Spinal cord (tissue), 10 donors: ENCODE results near the gene EHMT1. TPM values are rescaled to one million over a fixed set of nuclear protein-coding genes. Genes with fewer than 3 reads are reported as not detected.
"Not testable (repeated sequence)": the region's sequence is repeated elsewhere in the genome, so short reads cannot be mapped to it uniquely, and the experiment has no call there.

Experiments used
- DNase-seq, 6 donors: peaks; one replicate each; pipeline versions ENCODE4 v3.0.0 to v3.0.0-alpha.2; 2013 to 2015; ENCODE audit warnings: low spot score in 6 of 6, low read depth in 4 of 6
- H3K27ac ChIP-seq: one replicate; pipeline ENCODE4 v1.5.1; 2013; ENCODE audit warnings: low read depth, low read length, control low read depth
- H3K27me3 ChIP-seq: one replicate; pipeline ENCODE4 v1.6.1; 2013; ENCODE audit warnings: low read length; ENCODE audit not compliant: control insufficient read depth, insufficient read depth
- H3K36me3 ChIP-seq: one replicate; pipeline ENCODE4 v1.6.1; 2013; ENCODE audit warnings: low read length; ENCODE audit not compliant: control insufficient read depth, insufficient read depth
- H3K4me1 ChIP-seq: one replicate; pipeline ENCODE4 v1.6.1; 2013; ENCODE audit warnings: low read length; ENCODE audit not compliant: control insufficient read depth, insufficient read depth
- H3K4me3 ChIP-seq: one replicate; pipeline ENCODE4 v1.5.1; 2013; ENCODE audit warnings: low read depth, low read length, control low read depth
- H3K9me3 ChIP-seq: one replicate; pipeline ENCODE4 v1.6.1; 2013; ENCODE audit warnings: low read length; ENCODE audit not compliant: control insufficient read depth, insufficient read depth
- WGBS: methylation state at CpG from one replicate; pipeline ENCODE4 v1.1.5; 2013; ENCODE audit warnings: missing lambda C conversion rate; ENCODE audit not compliant: insufficient coverage; 5-methylcytosine and 5-hydroxymethylcytosine counted together
- polyA plus RNA-seq, 2 donors: library from polyadenylated mRNA; unstranded; fragments of 120-200 nt; gene quantifications; one replicate each; pipeline ENCODE4 v1.2.1, GENCODE V29; 2013; ENCODE audit not compliant: insufficient read length in 2 of 2
- total RNA-seq, 2 donors: library from RNA; depleted of rRNA in 1 of 2; stranded (reverse); fragments of 120-200 nt in 1 of 2; fragments of >200 nt in 1 of 2; gene quantifications; one replicate each; pipeline versions ENCODE4 v1.2.3 to v1.2.4, GENCODE V29; 2013 to 2014
- donor health status: healthy.

Gene EHMT1
- total and polyA plus RNA-seq, 4 donors, result 35.8 to 86.2 (median 57.1) TPM

GRCh38 chr9:137589441-137590122, 29.2 kb upstream of the EHMT1 start:
- DNase-seq, result no peak
- 8% methylated on average over 58 of the region's 58 CpGs for WGBS
- H3K27ac ChIP-seq, result no peak overlapping the region

GRCh38 chr9:137590123-137590468, 28.7 kb upstream of the EHMT1 start:
- peaks cover 43% of the 10 kb centered on the region for H3K36me3 ChIP-seq
- no peak for DNase-seq
- H3K27me3 ChIP-seq, result no peaks in the 10 kb centered on the region
- peak overlapping the region; percentile 36 for H3K4me3 ChIP-seq
- peaks cover 20% of the 10 kb centered on the region for H3K4me1 ChIP-seq
- H3K27ac ChIP-seq, result no peak overlapping the region
- no peaks in the 10 kb centered on the region for H3K9me3 ChIP-seq
- 0% methylated on average over 61 of the region's 61 CpGs for WGBS

More at GRCh38 chr9:137589441-137590122, 29.2 kb upstream of the EHMT1 start:
- peaks cover 48% of the 10 kb centered on the region for H3K36me3 ChIP-seq
- H3K4me3 ChIP-seq, result peak overlapping the region; percentile 36
- peaks cover 20% of the 10 kb centered on the region for H3K4me1 ChIP-seq
- H3K9me3 ChIP-seq, result no peaks in the 10 kb centered on the region
- no peaks in the 10 kb centered on the region for H3K27me3 ChIP-seq

- Histone ChIP-seq H3K27me3 (no peaks in the 10 kb centered on the region), H3K27ac (no peak within 1 kb of the TSS), H3K36me3 (peaks cover 37% of the 10 kb centered on the region), H3K4me1 (peaks cover 20% of the 10 kb centered on the region), H3K9me3 (no peaks in the 10 kb centered on the region), H3K4me3 (peak within 1 kb of the TSS; percentile 63)
- DNase-seq, result peak; percentile 70 to 97 (median 86)
- WGBS, result under 1% methylated on average over 113 of the region's 113 CpGs
These were observed 28.1 kb upstream of the EHMT1 start, which contains the start of gene ZMYND19 for GRCh38 chr9:137590469-137591383. ZMYND19 (minus strand) TSS chr9:137590512; CDS start chr9:137590263, 249 bp downstream.

GRCh38 chr9:137592767-137593166, 26.0 kb upstream of the EHMT1 start:
- Histone ChIP-seq H3K27ac (no peak overlapping the region), H3K9me3 (no peaks in the 10 kb centered on the region), H3K36me3 (peaks cover 16% of the 10 kb centered on the region), H3K4me3 (no peak overlapping the region), H3K27me3 (no peaks in the 10 kb centered on the region), H3K4me1 (peaks cover 20% of the 10 kb centered on the region)
- WGBS, result 90% methylated on average over 7 of the region's 7 CpGs
- DNase-seq, result no peak

GRCh38 chr9:137593176-137593575, 25.6 kb upstream of the EHMT1 start:
- no peaks in the 10 kb centered on the region for H3K27me3 ChIP-seq
- DNase-seq, result no peak
- H3K36me3 ChIP-seq, result peaks cover 12% of the 10 kb centered on the region
- no peak overlapping the region for H3K4me3 ChIP-seq
- 82% methylated on average over 9 of the region's 12 CpGs for WGBS
- no peak overlapping the region for H3K27ac ChIP-seq
- H3K4me1 ChIP-seq, result peaks cover 20% of the 10 kb centered on the region
- no peaks in the 10 kb centered on the region for H3K9me3 ChIP-seq

GRCh38 chr9:137596577-137596976, 22.2 kb upstream of the EHMT1 start:
- H3K27ac ChIP-seq, H3K9me3 ChIP-seq, H3K4me3 ChIP-seq, H3K27me3 ChIP-seq, H3K4me1 ChIP-seq, DNase-seq, H3K36me3 ChIP-seq: not testable (repeated sequence)
- WGBS, result no CpG with 5 or more reads among the region's 7 CpGs

- 65% methylated on average over 6 of the region's 8 CpGs for WGBS
- Histone ChIP-seq H3K36me3 (no peaks in the 10 kb centered on the region), H3K27ac (no peak overlapping the region), H3K4me3 (no peak overlapping the region), H3K4me1 (peaks cover 2% of the 10 kb centered on the region), H3K9me3 (no peaks in the 10 kb centered on the region), H3K27me3 (no peaks in the 10 kb centered on the region)
- DNase-seq, result no peak
These were observed 19.9 kb upstream of the EHMT1 start for GRCh38 chr9:137598943-137599342.

GRCh38 chr9:137602661-137603060, 16.1 kb upstream of the EHMT1 start:
- no peak overlapping the region for H3K4me3 ChIP-seq
- no peak for DNase-seq
- WGBS, result 13% methylated on average over 2 of the region's 3 CpGs
- no peak overlapping the region for H3K27ac ChIP-seq
- no peaks in the 10 kb centered on the region for H3K9me3 ChIP-seq
- peaks cover 24% of the 10 kb centered on the region for H3K4me1 ChIP-seq
- no peaks in the 10 kb centered on the region for H3K27me3 ChIP-seq
- no peaks in the 10 kb centered on the region for H3K36me3 ChIP-seq

GRCh38 chr9:137603879-137604278, 14.9 kb upstream of the EHMT1 start:
- no peaks in the 10 kb centered on the region for H3K9me3 ChIP-seq
- DNase-seq, result no peak
- WGBS, result 81% methylated on average over 13 of the region's 13 CpGs
- H3K36me3 ChIP-seq, result peaks cover 4% of the 10 kb centered on the region
- H3K4me3 ChIP-seq, result no peak overlapping the region
- H3K27me3 ChIP-seq, result no peaks in the 10 kb centered on the region
- H3K4me1 ChIP-seq, result peaks cover 32% of the 10 kb centered on the region
- no peak overlapping the region for H3K27ac ChIP-seq
